KOPT-K1 (cell line): ENCODE measurements around the gene UBE2K.
"Not testable (repeated sequence)": the region's sequence is repeated elsewhere in the genome, so short reads cannot be mapped to it uniquely, and the experiment has no call there.

Experiments used
- H3K27ac ChIP-seq: fragments of 200-600 bp; sonication (generic); 2 replicates; pipeline ENCODE4 v1.5.1; 2016; ENCODE audit warnings: antibody characterized with exemption, mild to moderate bottlenecking, low read depth, low read length; ENCODE audit not compliant: poor library complexity, severe bottlenecking
- H3K36me3 ChIP-seq: fragments of 200-600 bp; sonication (generic); 2 replicates; pipeline ENCODE4 v1.5.1; 2017; ENCODE audit warnings: antibody characterized with exemption, mild to moderate bottlenecking, low read length, moderate library complexity; ENCODE audit not compliant: insufficient read depth
- H3K9me3 ChIP-seq: fragments of 200-600 bp; sonication (generic); 2 replicates; pipeline ENCODE4 v1.5.1; 2017; ENCODE audit warnings: antibody characterized with exemption, low read length, mild to moderate bottlenecking; ENCODE audit not compliant: insufficient read depth, poor library complexity, severe bottlenecking

The UBE2K gene

GRCh38 chr4:39785083-39785482 is 87.1 kb downstream of the UBE2K start:
- Histone ChIP-seq H3K36me3 (peaks cover 35% of the 10 kb centered on the region), H3K27ac (no peak overlapping the region), H3K9me3 (no peaks in the 10 kb centered on the region)

GRCh38 chr4:39786838-39787237 is 88.9 kb downstream of the UBE2K start:
- Histone ChIP-seq H3K9me3 (no peaks in the 10 kb centered on the region), H3K36me3 (peaks cover 20% of the 10 kb centered on the region), H3K27ac (no peak overlapping the region)

- Histone ChIP-seq H3K36me3 (no peaks in the 10 kb centered on the region), H3K9me3 (no peaks in the 10 kb centered on the region), H3K27ac (no peak overlapping the region)
Measured at GRCh38 chr4:39792128-39792527, 94.2 kb downstream of the UBE2K start.

GRCh38 chr4:39792529-39792928 is 94.6 kb downstream of the UBE2K start:
- Histone ChIP-seq H3K36me3 (no peaks in the 10 kb centered on the region), H3K9me3 (no peaks in the 10 kb centered on the region), H3K27ac (no peak overlapping the region)

GRCh38 chr4:39792976-39793375 is 95.0 kb downstream of the UBE2K start:
- H3K36me3 ChIP-seq, H3K9me3 ChIP-seq, H3K27ac ChIP-seq: not testable (repeated sequence)

- no peaks in the 10 kb centered on the region for H3K9me3 ChIP-seq
- H3K36me3 ChIP-seq, result no peaks in the 10 kb centered on the region
- no peak overlapping the region for H3K27ac ChIP-seq
Measured at GRCh38 chr4:39802005-39802404, 104.1 kb downstream of the UBE2K start.

GRCh38 chr4:39808231-39808749 is 110.4 kb downstream of the UBE2K start:
- Histone ChIP-seq H3K36me3 (no peaks in the 10 kb centered on the region), H3K27ac (no peak overlapping the region), H3K9me3 (peaks cover 5% of the 10 kb centered on the region)

- no peak overlapping the region for H3K27ac ChIP-seq
- no peaks in the 10 kb centered on the region for H3K36me3 ChIP-seq
- peaks cover 6% of the 10 kb centered on the region for H3K9me3 ChIP-seq
Measured at GRCh38 chr4:39812500-39812899, 114.6 kb downstream of the UBE2K start.

GRCh38 chr4:39813033-39813432 is 115.1 kb downstream of the UBE2K start:
- not testable (repeated sequence) for H3K9me3 ChIP-seq, H3K36me3 ChIP-seq, H3K27ac ChIP-seq

- not testable (repeated sequence) for H3K36me3 ChIP-seq, H3K27ac ChIP-seq, H3K9me3 ChIP-seq
Measured at GRCh38 chr4:39813761-39814160, 115.8 kb downstream of the UBE2K start.

GRCh38 chr4:39814403-39815185 is 116.7 kb downstream of the UBE2K start:
- no peak overlapping the region for H3K27ac ChIP-seq
- no peaks in the 10 kb centered on the region for H3K36me3 ChIP-seq
- peaks cover 6% of the 10 kb centered on the region for H3K9me3 ChIP-seq

GRCh38 chr4:39818646-39819045 is 120.7 kb downstream of the UBE2K start:
- H3K9me3 ChIP-seq, result no peaks in the 10 kb centered on the region
- H3K27ac ChIP-seq, result no peak overlapping the region
- H3K36me3 ChIP-seq, result peaks cover 18% of the 10 kb centered on the region

- Histone ChIP-seq H3K27ac (no peak overlapping the region), H3K9me3 (no peaks in the 10 kb centered on the region), H3K36me3 (peaks cover 33% of the 10 kb centered on the region)
Measured at GRCh38 chr4:39820186-39820585, 122.2 kb downstream of the UBE2K start.

GRCh38 chr4:39821951-39822350 is 124.0 kb downstream of the UBE2K start:
- H3K36me3 ChIP-seq, result peaks cover 49% of the 10 kb centered on the region
- no peak overlapping the region for H3K27ac ChIP-seq
- H3K9me3 ChIP-seq, result no peaks in the 10 kb centered on the region

- no peak overlapping the region for H3K27ac ChIP-seq
- no peaks in the 10 kb centered on the region for H3K9me3 ChIP-seq
- peaks cover 56% of the 10 kb centered on the region for H3K36me3 ChIP-seq
Measured at GRCh38 chr4:39822662-39823061, 124.7 kb downstream of the UBE2K start.

GRCh38 chr4:39823191-39823590 is 125.3 kb downstream of the UBE2K start:
- peaks cover 62% of the 10 kb centered on the region for H3K36me3 ChIP-seq
- no peaks in the 10 kb centered on the region for H3K9me3 ChIP-seq
- H3K27ac ChIP-seq, result no peak overlapping the region
